Measurements from ENCODE around the gene GDF7.

- no peak for TF ChIP-seq EGR1 (IDR thresholded peaks at IDR 0.05; ENCODE audit: low read depth in 2 of 2)
- no peak for TF ChIP-seq CTCF (IDR thresholded peaks at IDR 0.05; ENCODE audit: low read depth, low read length, missing input control)
- no peak for TF ChIP-seq FOXA1 (IDR thresholded peaks at IDR 0.05)
- TF ChIP-seq RAD21 (IDR thresholded peaks at IDR 0.05) = no peak
- TF ChIP-seq GABPA (IDR thresholded peaks at IDR 0.05 in 1 of 2, conservative IDR thresholded peaks at IDR 0.05 in 1 of 2) = no peak
- TF ChIP-seq YY1 (IDR thresholded peaks at IDR 0.05) = no peak
- TF ChIP-seq HNF4G (IDR thresholded peaks at IDR 0.05) = no peak
- TF ChIP-seq MAX (IDR thresholded peaks at IDR 0.05) = no peak
- TF ChIP-seq REST (IDR thresholded peaks at IDR 0.05) = no peak
- no peak for TF ChIP-seq SP1 (IDR thresholded peaks at IDR 0.05)
- TF ChIP-seq ZBTB33 (IDR thresholded peaks at IDR 0.05) = no peak
- no peak for TF ChIP-seq TAF1 (conservative IDR thresholded peaks at IDR 0.05)
- TF ChIP-seq HNF4A (conservative IDR thresholded peaks at IDR 0.05) = peak; percentile 13 to 17
Observed at GRCh38 chr2:20691076-20691734, 24.3 kb downstream of the GDF7 start.
